ENCODE data around the gene RAB18.
A peak's percentile ranks its signal among the peaks of the same experiment; 100 is the strongest.
"Not testable (repeated sequence)": the region's sequence is repeated elsewhere in the genome, so short reads cannot be mapped to it uniquely, and the experiment has no call there.

Gene RAB18

DNA sequence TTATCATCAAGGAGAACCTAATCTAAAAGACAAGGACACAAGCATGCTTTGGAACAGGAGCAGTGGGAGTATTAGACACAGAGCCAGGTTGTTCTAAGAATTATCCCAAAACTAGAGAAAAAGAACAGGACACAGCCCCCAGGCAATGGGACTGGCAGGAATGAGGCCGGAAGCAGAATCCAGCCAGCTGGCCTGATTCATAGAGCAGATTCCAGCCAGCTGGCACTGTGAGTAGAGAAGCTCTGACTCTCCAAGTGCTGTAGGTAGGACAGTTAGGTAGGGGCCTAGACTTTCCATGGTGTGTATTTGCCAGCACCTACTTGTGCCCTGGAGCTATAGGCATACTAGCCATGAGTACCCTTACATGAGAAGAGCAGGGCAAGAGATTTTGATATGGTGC, 13.3 kb upstream of the RAB18 start:
- Mint-ChIP-seq H3K4me1 (no peaks in the 10 kb centered on the region), H3K9me3 (peaks cover 14 to 28% of the 10 kb centered on the region in 2 donors), H3K27ac (no peak overlapping the region), H3K4me3 (no peak overlapping the region), H3K27me3 (no peaks in the 10 kb centered on the region)
- no peak for ATAC-seq
- no peak for DNase-seq

GRCh38 chr10:27494116-27494805, 9.8 kb upstream of the RAB18 start:
- no peak overlapping the region for H3K4me3 Mint-ChIP-seq
- no peak for ATAC-seq
- H3K27me3 Mint-ChIP-seq = no peaks in the 10 kb centered on the region
- no peaks in the 10 kb centered on the region for H3K4me1 Mint-ChIP-seq
- peaks cover 14 to 28% of the 10 kb centered on the region in 2 donors for H3K9me3 Mint-ChIP-seq
- no peak overlapping the region for H3K27ac Mint-ChIP-seq
- no peak for DNase-seq

GRCh38 chr10:27496137-27496536, 8.0 kb upstream of the RAB18 start:
- Mint-ChIP-seq H3K9me3 (peaks cover 7 to 19% of the 10 kb centered on the region in 2 donors), H3K27me3 (no peaks in the 10 kb centered on the region), H3K4me3 (no peak overlapping the region), H3K4me1 (no peaks in the 10 kb centered on the region), H3K27ac (no peak overlapping the region)
- ATAC-seq (no peak), DNase-seq (no peak)

DNA sequence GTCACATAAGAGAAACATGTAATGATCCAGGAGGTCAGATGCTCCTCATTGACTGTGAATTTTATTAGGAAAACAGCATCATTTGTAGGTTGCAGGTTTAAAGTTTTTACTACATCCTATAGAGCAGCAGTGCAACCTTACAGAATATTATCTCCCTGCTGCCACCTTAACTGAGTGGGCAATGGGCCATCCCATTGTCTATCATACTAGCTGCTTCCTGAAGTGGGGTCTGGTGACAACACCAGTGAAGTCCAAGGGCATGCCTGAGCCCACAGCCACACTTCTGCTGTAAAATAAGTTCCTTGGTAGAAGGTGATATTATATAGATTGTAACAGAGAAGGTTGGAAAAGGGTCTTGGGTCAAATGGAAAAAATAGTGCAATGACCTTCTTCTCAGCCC, 4.0 kb upstream of the RAB18 start:
- DNase-seq (no peak), ATAC-seq (no peak)
- Mint-ChIP-seq H3K4me3 (no peak overlapping the region), H3K27ac (no peak overlapping the region), H3K27me3 (no peaks in the 10 kb centered on the region), H3K4me1 (peaks cover 6% of the 10 kb centered on the region), H3K9me3 (no peaks in the 10 kb centered on the region)

DNA sequence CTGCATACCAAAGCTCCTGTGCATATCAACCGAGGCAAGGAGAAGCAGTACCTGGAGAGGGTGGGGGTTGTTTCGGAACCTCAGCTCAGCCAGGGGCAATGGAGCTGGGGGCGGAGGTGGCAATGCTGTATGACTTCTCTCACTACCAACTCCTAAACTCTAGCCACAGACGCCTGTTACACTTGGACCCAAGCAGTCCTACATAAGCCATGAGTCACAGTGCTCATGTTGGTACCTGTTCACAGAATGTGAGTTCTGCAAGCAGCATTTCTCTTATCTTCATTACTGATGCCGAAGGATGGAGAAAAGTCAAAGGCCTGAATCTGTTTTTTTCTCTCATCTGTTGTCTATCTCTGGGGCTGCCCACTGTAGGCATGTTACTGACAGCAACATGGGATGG, 3.2 kb upstream of the RAB18 start:
- Mint-ChIP-seq H3K4me3 (no peak overlapping the region), H3K27ac (no peak overlapping the region), H3K9me3 (no peaks in the 10 kb centered on the region), H3K27me3 (no peaks in the 10 kb centered on the region), H3K4me1 (peaks cover 11% of the 10 kb centered on the region)
- no peak for ATAC-seq
- DNase-seq = no peak

DNA sequence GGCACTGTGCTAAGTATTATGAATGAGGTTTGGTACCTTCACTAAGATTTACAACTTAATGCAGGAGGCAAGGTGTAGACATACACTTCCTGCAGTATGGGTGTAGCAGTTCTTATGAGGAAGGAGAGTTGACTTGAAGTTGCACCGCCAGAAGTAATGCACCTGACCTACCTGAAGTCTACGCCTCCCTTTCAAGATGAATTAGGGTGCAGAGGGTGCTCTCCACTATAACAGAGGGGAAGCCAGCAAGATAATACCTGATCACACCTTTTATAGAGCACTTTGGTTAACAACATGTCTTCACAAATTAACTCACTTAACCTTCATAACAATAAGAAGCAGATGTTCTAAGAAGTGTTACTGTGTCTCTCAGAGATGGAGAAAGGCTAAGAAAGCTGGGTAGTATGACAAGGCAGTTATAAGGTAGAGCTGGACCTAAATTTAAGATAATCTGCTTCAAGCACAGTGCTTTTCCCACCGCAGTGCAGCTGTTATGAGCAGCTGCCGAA, 552 bp upstream of the RAB18 start:
- no peak for DNase-seq
- peak overlapping the region; percentile 95 to 98 for H3K27ac Mint-ChIP-seq
- ATAC-seq = no peak
- no peaks in the 10 kb centered on the region for H3K9me3 Mint-ChIP-seq
- peaks cover 37% of the 10 kb centered on the region for H3K4me1 Mint-ChIP-seq
- no peaks in the 10 kb centered on the region for H3K27me3 Mint-ChIP-seq
- H3K4me3 Mint-ChIP-seq = peak overlapping the region; percentile 94 to 99

DNA sequence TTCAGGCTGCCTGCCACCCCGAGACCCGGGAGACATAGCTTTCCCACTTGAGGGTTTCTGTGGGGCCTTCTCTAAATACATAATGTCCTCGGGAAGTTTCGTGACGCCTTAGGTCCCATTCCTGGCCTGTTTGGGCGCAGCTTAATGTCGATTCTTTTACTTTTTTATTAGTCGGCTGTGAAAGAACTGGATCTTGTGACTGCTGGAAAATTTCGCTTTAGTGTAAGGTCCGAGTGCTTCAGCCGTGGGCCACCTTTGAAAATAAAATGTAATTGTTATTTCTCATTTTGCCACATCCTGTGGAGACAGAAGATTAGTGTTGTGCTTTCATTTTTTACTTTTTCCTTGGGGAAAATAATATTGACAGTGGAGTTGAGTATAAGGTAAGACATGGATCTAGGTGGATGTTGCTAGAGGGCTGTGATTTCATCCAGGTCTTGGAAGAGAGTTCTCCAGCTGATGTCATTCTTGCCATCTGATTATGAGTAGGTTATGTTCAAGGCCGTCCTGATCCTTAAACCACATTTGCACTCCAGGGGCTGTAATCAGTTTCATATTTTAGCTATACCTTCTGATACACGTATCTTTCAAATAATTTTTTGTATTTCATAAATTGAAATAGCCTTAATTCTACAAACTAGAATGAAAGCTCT, 830 bp downstream of the RAB18 start:
- Mint-ChIP-seq H3K27ac (peak overlapping the region; percentile 95 to 98), H3K9me3 (no peaks in the 10 kb centered on the region), H3K27me3 (no peaks in the 10 kb centered on the region), H3K4me1 (peaks cover 51% of the 10 kb centered on the region), H3K4me3 (peak overlapping the region; percentile 94 to 99)
- no peak for DNase-seq
- no peak for ATAC-seq

DNA sequence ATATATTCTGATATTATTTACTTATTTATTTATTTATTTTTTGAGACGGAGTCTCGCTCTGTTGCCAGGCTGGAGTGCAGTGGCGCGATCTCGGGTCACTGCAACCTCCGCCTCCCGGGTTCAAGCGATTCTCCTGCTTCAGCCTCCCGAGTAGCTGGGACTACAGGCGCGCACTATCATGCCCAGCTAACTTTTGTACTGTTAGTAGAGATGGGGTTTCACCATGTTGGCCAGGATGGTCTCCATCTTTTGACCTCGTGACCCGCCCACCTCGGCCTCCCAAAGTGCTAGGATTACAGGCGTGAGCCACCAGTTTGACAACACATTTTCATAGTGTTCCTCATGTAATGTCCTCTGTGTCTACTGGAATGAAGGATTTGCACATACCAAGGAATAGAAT, 1.4 kb downstream of the RAB18 start:
- Mint-ChIP-seq H3K4me3 (peak overlapping the region; percentile 74), H3K4me1 (peaks cover 57% of the 10 kb centered on the region)
- H3K9me3 Mint-ChIP-seq, DNase-seq, H3K27ac Mint-ChIP-seq, H3K27me3 Mint-ChIP-seq, ATAC-seq: not testable (repeated sequence)

DNA sequence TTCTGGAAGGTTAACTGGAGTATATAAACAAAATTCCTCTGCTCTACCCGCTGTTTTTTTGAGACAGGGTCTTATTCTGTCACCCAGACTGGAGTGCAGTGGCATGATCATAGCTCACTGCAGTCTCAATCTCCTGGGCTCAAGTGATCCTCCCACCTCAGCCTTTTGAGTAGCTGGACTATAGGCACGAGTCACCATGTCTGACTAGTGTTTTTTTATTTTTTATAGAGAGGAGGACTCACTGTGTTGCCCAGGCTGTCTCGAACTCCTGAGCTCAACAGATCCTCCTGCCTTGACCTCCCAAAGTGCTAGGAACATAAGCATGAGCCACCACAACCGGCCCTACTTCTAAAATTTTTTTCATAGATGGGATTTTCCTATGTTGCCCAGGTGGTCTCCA, 2.2 kb downstream of the RAB18 start:
- DNase-seq (no peak), ATAC-seq (no peak)
- Mint-ChIP-seq H3K4me3 (peak overlapping the region; percentile 74), H3K27me3 (no peaks in the 10 kb centered on the region), H3K27ac (peak overlapping the region in 1 of 2 donors; percentile 13), H3K4me1 (peaks cover 58% of the 10 kb centered on the region), H3K9me3 (no peaks in the 10 kb centered on the region)

- no peak for ATAC-seq
- Mint-ChIP-seq H3K27me3 (no peaks in the 10 kb centered on the region), H3K27ac (no peak overlapping the region), H3K4me1 (peaks cover 67% of the 10 kb centered on the region), H3K4me3 (no peak overlapping the region), H3K9me3 (no peaks in the 10 kb centered on the region)
- DNase-seq = no peak
These were observed 8.4 kb downstream of the RAB18 start for GRCh38 chr10:27512548-27512947.

DNA sequence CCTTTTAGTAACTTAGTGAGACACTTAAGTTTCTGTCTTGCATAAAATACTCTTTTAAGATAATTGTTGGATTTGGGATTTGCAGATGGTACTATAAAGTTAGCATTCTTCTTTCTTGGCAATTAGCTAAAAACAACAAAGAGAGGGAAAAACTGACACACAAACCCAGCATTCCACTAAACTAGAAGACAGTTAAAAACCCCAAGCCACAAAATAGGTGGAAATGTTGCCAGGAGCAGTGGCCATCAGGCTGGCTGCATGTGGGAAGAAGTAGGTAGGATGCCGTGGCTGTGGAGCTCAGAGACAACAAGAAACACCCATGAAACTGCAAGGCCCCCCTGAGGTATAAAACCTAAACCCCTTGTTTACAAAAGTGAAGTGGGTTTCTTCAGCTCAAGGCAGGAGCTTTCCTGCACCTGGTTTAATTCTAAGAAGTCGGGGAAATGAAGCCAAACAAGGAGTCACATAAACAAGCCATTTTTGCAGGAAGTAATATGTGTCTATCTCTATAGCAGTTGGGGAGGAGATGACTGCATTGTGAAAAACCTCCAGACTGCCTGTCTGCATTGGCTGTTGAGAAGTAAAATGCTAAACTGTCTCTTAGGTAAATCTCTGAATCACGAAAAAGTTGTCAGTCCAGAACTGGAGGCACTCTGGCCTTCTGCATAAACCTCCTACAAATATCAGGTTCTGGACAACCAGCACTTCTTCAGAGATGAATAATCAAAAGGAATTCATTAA, 9.5 kb downstream of the RAB18 start:
- Mint-ChIP-seq H3K4me1 (peaks cover 69% of the 10 kb centered on the region), H3K9me3 (no peaks in the 10 kb centered on the region), H3K27ac (peak overlapping the region; percentile 86), H3K27me3 (no peaks in the 10 kb centered on the region), H3K4me3 (peak overlapping the region; percentile 53 to 68)
- no peak for DNase-seq
- ATAC-seq = peak; percentile 78

DNA sequence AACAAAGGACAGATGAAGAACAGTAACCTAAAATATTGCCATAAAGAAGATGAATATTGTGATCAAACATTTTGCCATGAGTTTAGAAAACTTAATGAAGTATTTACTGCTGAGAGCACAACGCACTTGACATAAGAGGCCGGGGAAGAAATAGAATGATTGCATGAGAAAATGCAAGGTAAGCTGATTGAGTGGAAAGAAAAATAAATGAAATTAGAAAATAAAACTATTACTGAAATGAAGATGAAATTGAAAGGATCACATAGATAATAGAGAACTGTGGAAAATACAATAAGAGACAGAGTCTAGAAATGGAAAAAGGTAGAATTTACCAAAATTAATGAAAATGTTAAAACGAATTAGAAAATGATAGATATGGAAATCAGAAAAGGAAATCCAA, 10.1 kb downstream of the RAB18 start:
- Mint-ChIP-seq H3K27ac (peak overlapping the region in 1 of 2 donors; percentile 86), H3K4me1 (peaks cover 65% of the 10 kb centered on the region), H3K4me3 (peak overlapping the region; percentile 40 to 68), H3K27me3 (no peaks in the 10 kb centered on the region), H3K9me3 (no peaks in the 10 kb centered on the region)
- DNase-seq (no peak), ATAC-seq (no peak)

DNA sequence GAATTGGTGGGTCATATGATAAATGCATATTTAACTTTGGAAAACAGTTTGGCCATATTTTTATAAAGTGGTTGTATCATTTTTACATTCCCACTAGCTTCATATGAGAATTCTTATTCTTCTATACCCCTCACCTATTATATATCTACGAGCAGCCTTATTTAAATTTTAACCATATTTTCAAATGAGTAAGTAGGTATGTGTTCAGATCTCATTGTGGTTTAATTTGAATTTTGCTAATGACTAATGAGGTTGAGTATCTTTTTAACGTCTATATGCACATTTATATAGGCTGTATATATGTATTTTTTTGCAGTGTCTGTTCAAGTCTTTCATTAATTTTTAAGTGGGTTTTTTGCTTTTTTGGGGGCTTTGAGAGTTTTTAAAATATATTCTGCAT, 14.2 kb downstream of the RAB18 start:
- H3K4me3 Mint-ChIP-seq = no peak overlapping the region

GRCh38 chr10:27525819-27526218, 21.7 kb downstream of the RAB18 start:
- ATAC-seq (no peak), DNase-seq (no peak)
- H3K4me3 Mint-ChIP-seq = no peak overlapping the region
- H3K27me3 Mint-ChIP-seq = no peaks in the 10 kb centered on the region
- H3K9me3 Mint-ChIP-seq = no peaks in the 10 kb centered on the region
- H3K27ac Mint-ChIP-seq = no peak overlapping the region
- H3K4me1 Mint-ChIP-seq = peaks cover 81% of the 10 kb centered on the region

More for the DNA sequence above, 14.2 kb downstream of the RAB18 start:
- ATAC-seq (no peak), DNase-seq (no peak)
- Mint-ChIP-seq H3K27me3 (no peaks in the 10 kb centered on the region), H3K4me1 (peaks cover 65% of the 10 kb centered on the region), H3K9me3 (no peaks in the 10 kb centered on the region), H3K27ac (no peak overlapping the region)

- Mint-ChIP-seq H3K27ac (no peak overlapping the region), H3K27me3 (no peaks in the 10 kb centered on the region), H3K4me1 (peaks cover 82% of the 10 kb centered on the region), H3K9me3 (no peaks in the 10 kb centered on the region), H3K4me3 (no peak overlapping the region)
- DNase-seq (no peak), ATAC-seq (no peak)
These were observed 22.1 kb downstream of the RAB18 start for GRCh38 chr10:27526242-27526641.
